ENCODE results near the gene RNF182.

GRCh38 chr6:13910443-13910842 is 14.3 kb upstream of the RNF182 start:
- no peak for TF ChIP-seq CTCF (IDR thresholded peaks at IDR 0.05)
- TF ChIP-seq POLR2A (IDR thresholded peaks at IDR 0.05) = no peak

All from body of pancreas (tissue), 4 donors.